ENCODE measurements around the gene FAM111B.
"Not testable (repeated sequence)": the region's sequence is repeated elsewhere in the genome, so short reads cannot be mapped to it uniquely, and the experiment has no call there.

Gene FAM111B, protein sequence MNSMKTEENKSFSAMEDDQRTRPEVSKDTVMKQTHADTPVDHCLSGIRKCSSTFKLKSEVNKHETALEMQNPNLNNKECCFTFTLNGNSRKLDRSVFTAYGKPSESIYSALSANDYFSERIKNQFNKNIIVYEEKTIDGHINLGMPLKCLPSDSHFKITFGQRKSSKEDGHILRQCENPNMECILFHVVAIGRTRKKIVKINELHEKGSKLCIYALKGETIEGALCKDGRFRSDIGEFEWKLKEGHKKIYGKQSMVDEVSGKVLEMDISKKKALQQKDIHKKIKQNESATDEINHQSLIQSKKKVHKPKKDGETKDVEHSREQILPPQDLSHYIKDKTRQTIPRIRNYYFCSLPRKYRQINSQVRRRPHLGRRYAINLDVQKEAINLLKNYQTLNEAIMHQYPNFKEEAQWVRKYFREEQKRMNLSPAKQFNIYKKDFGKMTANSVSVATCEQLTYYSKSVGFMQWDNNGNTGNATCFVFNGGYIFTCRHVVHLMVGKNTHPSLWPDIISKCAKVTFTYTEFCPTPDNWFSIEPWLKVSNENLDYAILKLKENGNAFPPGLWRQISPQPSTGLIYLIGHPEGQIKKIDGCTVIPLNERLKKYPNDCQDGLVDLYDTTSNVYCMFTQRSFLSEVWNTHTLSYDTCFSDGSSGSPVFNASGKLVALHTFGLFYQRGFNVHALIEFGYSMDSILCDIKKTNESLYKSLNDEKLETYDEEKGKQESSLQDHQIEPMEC

DNA sequence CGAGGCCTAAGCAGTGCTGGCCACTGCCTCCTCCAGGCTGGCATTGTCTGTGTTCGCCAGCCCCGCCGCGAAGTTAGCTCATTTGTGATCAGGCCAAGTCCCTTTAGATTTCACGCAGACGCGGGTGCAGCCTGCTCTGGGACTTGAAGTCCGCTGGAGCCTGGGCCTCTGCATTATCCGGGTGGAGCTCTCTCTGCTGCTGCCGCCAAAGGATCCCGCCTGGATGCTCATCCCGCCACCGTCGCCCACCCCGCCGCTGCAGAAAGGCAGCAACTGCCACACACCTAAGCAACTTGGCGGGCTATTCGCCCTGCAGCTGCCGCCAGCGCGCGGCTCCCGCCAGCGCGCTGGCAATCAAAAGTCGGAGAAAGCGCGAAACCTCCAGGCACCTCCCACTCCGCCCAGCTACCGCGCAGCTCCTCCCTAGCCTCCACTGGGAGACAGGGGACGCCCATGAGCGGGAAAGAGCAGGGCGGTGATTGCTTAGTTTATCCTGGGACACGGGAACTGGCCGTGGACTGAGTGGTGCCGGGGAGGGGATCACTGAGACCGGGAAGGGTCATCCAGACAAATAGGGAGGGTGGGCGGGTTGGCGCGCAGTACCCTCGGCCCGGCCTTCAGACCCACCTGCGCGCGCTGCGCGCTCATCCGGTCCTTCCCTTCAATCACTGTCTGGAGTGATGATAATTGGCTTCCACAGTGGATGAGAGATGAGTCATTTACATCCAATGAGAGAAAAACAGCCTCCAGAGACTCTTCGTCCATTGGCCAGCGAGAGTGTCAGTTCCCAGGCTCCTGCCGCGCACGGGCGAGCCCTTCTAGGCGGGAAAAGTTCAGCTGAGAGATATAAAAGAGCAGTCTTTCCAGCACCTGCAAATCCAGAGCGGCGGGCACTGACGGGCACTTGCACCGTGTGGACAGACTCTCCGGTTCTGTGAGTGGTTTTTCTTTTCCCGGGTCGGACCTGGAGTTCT is at the start of gene FAM111B:
Gene FAM111B, plus strand, starts transcription at position 875 of the 974 bp plus-strand sequence. CDS start 2,389 bp downstream, outside the sequence.
- DNase-seq (ENCODE audit: low spot score): peak; percentile 90

GRCh38 chr11:59058120-59059033 is 48.7 kb upstream of the FAM111B start:
- DNase-seq (ENCODE audit: low spot score): peak; percentile 84

GRCh38 chr11:59060096-59060495 is 46.9 kb upstream of the FAM111B start:
- DNase-seq (ENCODE audit: low spot score): not testable (repeated sequence)

- no peak for DNase-seq (ENCODE audit: low spot score)
Observed at GRCh38 chr11:59062602-59063529, 44.2 kb upstream of the FAM111B start.

GRCh38 chr11:59063996-59064727 is 42.9 kb upstream of the FAM111B start:
- DNase-seq (ENCODE audit: low spot score): not testable (repeated sequence)

GRCh38 chr11:59069087-59069486 is 38.0 kb upstream of the FAM111B start:
- no peak for DNase-seq (ENCODE audit: low spot score)

GRCh38 chr11:59076876-59077571 is 30.0 kb upstream of the FAM111B start:
- no peak for DNase-seq (ENCODE audit: low spot score)

GRCh38 chr11:59078435-59078834 is 28.6 kb upstream of the FAM111B start:
- DNase-seq (ENCODE audit: low spot score): no peak

GRCh38 chr11:59079086-59079485 is 28.0 kb upstream of the FAM111B start:
- no peak for DNase-seq (ENCODE audit: low spot score)

- DNase-seq (ENCODE audit: low spot score): not testable (repeated sequence)
Observed at GRCh38 chr11:59080421-59080820, 26.6 kb upstream of the FAM111B start.

GRCh38 chr11:59081430-59082020 is 25.5 kb upstream of the FAM111B start:
- not testable (repeated sequence) for DNase-seq (ENCODE audit: low spot score)

GRCh38 chr11:59086007-59086406 is 21.0 kb upstream of the FAM111B start, which contains the start of gene GLYATL1B:
Gene GLYATL1B (plus strand): TSS chr11:59086307. CDS start chr11:59086307, 0 bp downstream.
- not testable (repeated sequence) for DNase-seq (ENCODE audit: low spot score)

DNA sequence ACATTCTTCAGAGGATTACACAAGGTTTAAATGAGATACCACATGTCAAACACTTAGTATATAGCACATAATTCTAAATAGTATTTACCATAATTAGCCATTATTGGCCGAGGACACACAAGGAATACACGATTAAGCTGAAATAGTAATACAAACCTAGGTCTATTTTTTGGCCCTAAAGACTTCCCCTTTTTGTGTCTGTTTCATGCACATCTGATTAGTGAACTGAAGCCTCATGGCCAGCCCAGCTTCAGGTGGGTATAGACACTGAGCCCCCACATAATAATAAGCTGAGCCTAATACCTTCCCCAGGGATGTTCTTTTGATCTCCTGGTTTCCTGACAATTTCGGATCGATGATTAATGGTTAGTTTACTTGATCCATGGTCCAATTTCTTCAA is 18.9 kb upstream of the FAM111B start:
- DNase-seq (ENCODE audit: low spot score): no peak

DNA sequence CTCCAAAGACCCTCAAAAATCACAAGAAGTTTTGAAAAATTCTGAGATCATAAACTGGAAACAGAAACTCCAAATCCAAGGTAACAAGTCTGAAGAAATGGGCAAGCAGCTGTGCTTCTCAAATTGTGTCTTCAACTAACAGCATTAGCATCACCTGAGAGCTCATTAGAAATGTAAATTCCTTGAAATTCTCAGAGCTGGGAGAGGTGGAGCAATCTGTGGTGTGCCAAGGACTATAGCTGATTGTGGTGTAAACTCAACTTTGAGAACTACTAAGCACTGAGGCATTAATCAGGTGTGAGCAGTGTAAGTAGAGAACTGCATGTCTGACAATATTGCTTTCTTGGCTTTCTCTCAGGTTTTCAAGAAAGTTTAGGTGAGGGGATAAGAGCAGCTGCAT is 13.5 kb upstream of the FAM111B start:
- not testable (repeated sequence) for DNase-seq (ENCODE audit: low spot score)

GRCh38 chr11:59095225-59095624 is 11.8 kb upstream of the FAM111B start:
- not testable (repeated sequence) for DNase-seq (ENCODE audit: low spot score)

DNA sequence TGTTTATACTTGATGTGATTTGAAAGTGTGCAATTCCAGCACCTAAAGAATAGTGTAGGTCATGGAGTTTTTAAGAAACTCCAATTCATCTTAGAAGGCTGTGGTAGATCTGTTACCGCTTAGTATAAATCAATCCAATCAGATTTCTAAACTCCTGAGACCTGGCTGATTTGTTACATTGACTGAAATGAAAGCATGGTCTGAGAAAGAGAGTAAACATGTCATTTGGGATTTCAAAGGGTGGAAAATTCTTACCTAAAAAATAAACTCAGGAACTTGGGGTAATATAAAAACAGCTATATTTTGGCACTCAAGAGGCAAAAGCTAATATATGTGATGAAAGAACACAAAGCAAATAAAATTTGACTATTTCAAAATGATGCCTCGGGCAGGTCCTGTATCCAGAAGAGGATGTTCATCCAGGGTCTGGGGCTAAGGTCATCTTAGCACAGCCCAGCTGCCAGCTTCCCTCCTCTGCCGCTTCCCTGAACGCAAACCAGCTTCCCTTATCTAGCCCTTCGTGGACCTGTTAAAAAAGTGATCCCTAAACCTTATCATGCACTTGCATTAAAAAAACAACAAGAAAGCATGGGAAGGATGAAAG is 11.0 kb upstream of the FAM111B start:
- DNase-seq (ENCODE audit: low spot score): not testable (repeated sequence)

GRCh38 chr11:59097113-59097708 is 9.8 kb upstream of the FAM111B start:
- peak; percentile 47 for DNase-seq (ENCODE audit: low spot score)

All from AG20443 (cell line).